CD4-positive, alpha-beta T cell treated with Interleukin-21 for 1 hour (primary cell): ENCODE data around the gene SWI5.
"Not testable (repeated sequence)": the region's sequence is repeated elsewhere in the genome, so short reads cannot be mapped to it uniquely, and the experiment has no call there.

Experiments
- DNase-seq: peaks from one replicate; pipeline ENCODE4 v3.0.0-alpha.2; 2020

SWI5 gene

DNA sequence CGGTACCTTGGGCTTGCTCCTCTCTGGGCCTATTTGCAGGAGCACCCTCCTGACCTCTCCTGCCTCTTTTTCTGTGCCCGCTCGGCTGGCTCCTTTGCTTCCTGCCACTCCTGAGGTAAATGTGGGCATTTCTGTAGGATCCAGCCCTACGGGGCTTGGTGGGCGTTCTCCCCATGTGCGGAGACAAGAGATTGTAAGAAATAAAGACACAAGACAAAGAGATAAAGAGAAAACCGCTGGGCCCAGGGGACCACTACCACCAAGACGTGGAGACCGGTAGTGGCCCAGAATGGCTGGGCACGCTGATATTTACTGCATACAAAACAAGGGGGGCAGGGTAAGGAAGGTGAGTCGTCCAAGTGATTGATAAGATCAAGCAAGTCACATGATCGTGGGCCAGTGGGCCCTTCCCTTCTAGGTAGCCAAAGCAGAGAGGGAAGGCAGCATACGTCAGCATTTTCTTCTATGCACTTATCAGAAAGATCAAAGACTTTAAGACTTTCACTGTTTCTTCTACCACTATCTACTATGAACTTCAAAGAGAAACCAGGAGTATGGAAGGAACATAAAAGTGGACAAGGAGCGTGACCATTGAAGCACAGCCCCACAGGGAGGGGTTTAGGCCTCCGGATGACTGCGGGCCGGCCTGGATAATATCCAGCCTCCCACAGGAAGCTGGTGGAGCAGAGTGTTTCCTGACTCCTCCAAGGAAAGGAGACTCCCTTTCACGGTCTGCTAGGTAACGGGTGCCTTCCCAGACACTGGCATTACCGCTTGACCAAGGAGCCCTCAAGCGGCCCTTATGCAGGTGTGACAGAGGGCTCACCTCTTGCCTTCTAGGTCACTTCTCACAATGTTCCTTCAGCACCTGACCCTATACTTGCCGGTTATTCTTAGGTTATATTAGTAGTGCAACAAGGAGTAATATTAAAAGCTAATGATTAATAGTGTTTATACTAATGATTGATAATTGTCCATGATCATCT lies 3.3 kb downstream of the SWI5 start:
- not testable (repeated sequence) for DNase-seq

DNA sequence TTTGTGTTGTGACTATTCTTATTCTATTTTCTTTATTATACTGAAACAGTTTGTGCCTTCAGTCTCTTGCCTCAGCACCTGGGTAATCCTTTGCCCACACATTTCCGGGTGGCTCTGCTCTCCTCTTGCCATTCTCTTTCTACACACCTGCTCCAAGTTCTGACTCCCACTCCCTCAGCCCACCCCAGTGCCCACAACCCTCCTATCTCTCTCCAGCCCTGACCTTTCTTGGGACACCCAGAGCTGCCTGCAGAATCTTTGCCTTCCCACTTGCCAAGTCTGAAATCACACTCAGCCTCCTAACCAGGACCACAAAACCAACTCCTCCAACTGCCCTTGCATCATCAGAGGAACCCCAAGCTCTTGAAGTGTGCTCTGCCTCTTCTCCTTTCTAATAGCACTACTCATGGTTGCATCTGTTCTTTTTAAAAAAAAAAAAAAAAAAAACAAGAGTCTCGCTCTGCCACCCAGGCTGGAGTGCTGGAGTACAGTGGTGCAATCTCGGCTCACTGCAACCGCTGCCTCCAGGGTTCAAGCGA lies 4.1 kb downstream of the SWI5 start:
- no peak for DNase-seq

DNA sequence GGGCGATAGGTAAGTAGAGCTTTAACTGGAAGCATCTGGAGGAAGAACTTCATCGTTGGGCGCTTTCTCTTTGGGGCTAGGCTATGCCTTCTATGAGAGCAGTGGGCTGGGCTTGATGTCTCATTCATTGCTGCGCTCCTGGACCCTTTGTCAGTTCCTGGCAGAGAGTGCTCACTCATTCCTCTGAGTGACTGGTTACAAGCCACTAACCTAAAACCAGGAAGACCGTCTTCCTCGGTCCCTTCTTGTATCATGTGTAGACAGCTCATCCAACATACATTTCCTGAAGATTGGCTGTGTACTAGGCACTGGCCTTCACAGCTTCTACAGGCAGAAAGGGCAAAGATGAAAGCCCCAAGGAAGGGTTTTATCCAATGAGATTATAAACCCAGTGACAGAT lies 6.4 kb downstream of the SWI5 start:
- DNase-seq: no peak

DNA sequence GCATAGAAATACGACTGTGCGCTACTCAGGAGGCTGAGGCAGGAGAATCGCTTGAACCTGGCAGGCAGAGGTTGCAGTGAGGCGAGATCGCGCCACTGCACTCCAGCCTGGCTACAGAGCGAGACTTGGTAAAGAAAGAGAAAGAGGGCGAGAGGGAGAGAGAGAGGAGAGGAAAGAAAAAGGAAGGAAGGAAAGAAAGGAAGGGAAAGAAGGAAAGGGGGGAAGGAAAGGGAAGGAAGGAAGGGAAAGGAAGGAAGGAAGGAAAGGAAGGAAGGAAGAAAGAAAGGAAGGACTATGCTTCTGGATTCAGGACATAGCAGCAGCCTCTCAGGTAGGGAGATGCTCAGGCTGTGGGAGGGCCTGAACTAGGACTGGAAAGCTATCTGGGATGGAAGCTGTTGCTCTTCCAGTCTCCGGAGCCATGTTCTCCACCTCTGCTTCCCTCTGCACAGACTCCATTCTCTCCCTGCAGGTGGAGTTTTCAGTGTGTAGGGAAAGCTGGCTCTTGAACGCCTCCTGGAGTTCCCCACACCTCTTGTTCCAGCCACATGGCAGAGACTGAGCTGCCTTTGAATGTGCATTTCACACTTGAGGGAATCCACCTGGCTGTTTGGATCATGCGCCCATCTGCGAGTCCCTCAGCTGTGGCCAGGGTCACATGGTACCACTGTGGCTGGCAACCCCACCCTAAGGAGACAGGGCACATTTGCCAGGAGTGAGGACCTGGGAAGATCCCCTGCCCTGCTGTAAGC lies 9.1 kb downstream of the SWI5 start:
- no peak for DNase-seq

DNA sequence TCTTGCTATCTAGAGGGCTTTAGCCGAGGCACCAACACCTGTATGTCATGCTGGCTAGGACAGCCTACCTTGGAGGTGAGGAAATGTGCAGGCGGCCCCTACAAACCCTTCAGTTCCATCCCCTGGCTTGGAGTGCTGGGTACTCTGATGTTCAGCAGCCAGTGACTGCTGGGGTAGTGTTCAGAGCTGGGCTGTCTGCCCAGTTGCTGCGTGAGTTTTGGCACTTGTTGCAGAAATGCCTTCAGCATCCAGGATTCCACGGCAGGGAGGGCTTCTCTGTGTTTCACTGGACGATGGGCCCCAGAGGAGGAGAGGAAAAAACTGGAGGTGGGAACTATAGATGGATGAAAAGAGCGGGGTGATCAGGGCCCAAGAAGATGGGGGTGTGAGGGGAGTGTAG lies 10.4 kb downstream of the SWI5 start:
- DNase-seq: no peak

DNA sequence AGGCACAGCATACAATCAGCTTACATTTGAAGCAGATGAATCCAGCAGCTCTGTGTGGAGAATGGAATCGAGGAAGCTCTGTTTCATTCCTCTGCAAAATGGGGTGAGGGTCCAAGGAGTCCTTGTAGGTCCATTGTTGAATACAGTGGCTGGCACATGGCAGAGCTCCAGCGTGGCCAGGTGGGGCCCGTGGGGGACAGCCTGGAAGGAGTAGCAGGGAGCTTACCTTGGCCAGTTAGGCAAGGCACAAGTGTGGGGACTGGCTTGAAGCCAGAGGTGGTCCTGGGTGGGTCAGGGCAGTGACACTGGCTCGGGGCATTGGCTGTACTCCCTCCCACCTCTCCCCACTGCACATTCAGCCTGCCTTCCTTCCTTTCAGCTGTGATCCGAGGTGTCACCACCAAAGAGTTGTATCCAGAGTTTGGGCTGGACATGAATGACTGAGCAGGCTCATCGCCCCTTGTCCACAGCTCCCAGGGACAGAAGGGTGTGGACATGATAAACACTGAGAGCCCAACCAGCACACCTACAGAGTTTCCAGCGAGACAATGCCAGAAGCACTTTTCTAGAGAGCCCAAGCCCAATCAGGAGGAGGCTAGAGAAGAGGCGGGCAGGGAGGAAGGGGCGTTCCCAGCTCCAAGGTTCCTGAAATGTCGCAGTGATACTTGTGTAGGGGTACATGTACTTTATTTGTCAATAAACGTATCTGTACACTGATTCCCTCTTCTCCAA lies 12.4 kb downstream of the SWI5 start:
- no peak for DNase-seq

DNA sequence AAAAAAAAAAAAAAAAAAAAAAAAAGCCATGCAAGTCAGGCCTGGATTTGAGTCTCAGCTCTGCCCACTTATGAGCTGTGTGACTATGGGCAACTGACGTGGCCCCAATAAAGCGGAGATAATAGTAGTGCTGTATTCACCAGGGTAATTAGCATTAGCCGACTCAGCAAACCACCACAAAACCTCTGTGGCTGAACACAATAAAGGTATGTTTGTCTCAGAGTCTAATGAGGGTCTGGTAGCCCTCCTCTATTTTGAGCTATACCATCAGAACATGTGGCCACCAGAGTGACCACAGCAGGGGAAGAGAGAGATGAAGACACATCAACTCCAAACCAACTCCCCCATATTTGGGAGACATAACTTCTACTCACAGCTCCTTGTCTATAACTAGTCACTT lies 15.9 kb downstream of the SWI5 start:
- DNase-seq: no peak

DNA sequence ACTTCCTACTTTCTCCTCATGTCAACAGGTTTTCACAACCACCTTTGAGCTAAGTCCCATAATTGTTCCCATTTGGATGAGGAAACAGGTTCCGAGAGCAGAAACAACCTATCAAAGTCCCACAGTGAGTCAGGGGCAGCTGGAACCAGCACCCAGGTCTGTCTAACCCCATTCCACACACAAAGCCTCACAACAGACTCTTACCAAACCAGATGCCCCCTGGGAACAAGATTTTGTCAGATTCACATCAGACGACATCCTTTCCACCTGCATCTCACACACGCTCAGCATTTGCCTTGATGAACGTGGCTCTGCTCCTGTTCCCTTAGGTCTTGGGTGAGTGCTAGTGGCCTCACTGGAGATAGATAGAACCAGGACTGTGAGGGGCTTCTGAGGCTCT lies 17.0 kb downstream of the SWI5 start:
- no peak for DNase-seq

DNA sequence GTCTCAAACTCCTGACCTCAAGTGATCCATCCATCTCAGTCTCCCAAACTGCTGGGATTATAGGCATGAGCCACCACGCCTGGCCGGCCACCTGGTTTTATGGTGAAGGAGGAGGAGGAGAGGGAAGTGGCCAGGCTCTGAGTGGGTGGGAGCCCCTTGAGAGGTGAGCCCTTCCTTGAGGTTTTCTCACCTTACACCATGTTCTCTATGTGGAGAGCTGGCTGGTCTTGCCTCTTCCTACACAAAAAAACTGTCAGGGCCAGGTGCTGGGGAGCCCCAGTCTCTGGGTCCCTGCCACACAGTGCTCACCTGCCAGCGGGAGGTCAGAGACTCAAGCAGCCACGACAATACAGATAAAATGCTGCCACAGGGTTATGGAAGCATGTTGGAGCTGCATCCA lies 18.1 kb downstream of the SWI5 start:
- no peak for DNase-seq

DNA sequence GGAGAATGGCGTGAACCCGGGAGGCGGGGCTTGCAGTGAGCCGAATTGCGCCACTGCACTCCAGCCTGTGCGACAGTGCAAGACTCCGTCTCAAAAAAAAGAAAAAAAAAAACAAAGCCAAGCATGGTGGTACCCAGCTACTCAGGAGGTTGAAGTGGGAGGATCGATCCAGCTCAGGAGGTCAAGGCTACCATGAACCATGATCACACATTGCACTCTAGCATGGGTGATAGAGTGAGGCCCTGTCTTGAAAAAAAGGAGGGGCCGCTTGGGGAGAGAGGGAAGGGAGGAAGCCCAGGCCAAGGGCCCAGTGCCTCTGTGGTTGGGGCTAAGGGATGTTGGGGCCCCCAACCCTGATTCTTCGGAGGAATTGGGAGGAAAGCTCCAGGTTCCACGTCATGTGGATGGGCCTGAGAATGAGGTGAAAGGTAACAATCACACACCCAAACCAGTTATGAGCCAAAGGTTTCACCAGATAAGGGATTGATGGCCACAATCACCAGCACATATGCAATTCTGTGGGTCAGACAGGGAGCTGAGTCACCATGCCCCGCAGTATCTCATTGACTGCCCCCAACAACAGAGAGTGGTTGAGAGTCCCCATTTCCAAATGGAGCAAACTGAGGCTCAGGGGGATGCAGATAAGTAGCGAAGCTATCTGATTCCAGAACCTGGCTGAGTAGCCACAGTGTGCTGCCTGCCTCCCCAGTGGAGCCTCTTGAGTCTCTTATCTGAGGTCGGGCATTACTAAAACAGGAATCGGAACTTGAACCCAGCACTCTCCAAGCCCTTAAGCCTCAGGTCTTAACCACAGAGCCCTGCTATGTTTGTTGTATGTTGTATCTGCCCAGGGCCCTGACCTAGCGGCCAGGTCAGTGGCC lies 20.5 kb downstream of the SWI5 start:
- no peak for DNase-seq

DNA sequence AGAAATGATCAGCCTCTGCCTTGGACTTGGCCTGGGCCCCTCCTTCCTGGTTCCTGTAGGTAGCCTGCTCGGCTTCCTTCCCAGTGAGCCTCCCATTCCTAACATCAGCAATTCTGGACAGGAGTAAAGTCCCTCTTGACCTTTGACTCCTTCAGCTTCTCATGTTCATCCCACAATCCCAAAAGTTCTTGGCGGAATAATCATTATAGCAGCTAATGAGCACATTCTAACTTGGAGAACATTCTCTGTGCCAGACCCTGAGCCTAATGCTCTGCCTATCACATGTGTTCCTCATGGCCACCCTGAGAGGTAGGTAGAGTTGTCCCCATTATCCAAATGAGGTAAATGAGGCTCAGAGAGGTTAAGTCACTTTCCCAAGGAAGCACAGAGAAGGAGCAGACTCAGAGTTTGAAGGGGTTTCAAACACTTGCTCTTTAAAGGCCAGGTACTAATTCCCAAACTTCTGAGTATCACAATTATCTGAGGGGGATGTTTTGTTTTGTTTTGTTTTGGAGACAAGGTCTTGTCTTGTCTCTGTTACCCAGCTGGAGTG lies 21.2 kb downstream of the SWI5 start:
- DNase-seq: no peak

DNA sequence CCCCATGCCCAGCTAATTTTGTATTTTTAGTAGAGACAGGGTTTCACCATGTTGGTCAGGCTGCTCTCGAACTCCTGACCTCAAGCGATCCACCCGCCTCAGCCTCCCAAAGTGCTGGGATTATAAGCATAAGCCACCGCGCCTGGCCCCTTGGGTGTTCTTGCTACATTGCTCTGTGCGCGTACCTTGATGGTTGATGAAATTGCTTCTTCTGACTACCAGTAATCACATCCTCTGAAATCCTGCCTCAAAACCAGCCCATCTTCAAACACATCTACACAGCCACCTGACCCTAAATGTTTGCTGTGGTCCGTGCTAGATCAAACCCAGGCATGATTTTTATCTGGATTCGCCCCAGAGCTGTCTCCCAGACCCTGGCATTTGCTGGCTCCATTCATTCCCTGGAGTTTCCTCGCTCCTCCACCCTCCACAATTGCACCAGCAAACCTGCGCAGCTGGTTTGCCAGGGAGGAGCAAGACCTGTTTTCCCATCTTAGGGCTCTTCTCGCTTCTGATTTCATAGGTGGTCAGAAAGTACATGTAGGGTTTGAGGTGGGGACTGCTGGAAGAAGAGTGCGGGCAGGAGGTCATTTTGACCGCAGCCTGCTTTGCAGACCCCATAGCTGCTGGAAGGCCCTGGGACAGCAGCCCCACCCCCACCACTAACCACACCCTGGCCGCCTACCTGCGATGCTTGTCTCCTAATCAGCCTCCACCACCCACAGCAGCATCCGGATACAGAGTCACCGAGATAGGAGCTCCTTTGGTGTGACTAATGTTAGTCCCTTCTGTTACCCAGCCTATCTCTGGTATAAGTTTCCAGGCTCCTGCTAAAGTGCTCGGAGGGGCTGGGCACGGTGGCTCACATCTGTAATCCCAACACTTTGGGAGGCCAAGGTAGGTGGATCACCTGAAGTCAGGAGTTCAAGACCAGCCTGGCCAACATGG lies 22.7 kb downstream of the SWI5 start:
- no peak for DNase-seq

DNA sequence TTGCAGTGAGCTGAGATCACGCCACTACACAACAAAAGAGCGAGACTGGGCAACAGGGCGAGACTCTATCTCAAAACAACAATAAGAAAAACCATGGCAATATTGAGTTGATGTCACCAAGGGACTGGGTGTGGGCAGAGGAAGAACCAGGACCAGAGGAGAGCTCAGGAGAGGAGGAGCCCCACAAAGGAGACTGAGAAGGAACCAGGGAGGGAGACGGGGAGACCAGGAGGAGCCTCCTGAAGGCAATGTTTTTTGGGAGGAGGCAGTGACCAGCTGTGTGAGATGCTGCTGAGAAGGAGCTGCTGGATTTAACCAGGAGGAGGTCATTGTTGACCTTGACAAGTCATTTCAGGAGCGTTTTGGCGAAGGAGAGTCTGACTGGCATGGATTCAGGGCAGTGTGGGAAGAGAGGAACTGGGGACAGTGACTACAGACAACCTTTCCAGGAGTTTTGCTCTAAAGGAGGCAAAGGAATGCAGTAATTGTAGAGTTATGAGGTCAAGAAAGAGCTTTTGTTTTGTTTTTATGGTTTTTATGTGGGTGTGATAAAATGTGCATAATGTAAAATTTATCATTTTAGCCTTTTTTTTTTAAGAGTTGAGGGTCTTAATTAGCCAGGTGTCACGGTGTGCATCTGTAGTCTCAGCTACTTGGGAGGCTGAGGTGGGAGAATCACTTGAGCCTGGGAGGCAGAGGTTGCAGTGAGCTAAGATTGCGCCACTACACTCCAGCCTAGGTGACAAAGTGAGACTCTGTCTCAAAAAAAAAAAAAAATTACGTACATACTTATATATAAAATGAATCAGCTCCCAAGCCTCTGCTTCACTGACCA lies 28.3 kb downstream of the SWI5 start:
- DNase-seq: no peak

DNA sequence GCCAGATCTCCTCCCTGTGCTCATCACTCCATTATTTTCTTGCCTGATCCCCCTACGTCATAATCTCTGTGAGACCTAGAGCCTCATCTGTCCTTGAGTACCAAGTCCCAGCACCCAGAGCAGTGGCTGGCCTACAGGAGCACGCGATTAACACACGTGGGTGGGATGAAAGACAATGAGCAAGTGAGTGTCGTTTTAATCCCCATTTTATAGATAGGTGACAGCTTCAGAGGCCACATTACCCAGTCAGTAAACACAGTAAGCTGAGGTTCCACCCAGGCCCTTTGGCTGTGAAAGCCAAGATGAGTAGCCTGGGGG lies 28.9 kb downstream of the SWI5 start:
- DNase-seq: no peak

DNA sequence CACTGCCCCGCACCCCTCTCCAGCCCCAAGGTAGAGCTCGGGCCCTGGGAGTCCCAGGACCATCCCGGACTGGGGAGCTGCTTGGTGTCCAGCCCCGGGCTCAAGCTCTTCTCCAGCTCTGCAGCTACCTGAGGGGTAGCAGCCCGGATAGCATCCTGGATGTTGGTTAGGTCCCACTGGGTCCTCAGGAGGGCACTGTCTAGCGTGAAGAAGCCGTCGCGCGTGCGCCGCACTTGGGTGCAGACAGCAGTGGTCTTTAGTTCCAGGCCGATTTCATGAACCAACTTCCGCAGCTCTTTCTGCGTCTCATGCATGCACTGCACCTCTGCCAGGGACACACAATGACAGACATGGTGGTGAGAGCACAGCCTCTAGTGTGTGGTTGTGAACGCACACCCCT lies 33.5 kb downstream of the SWI5 start:
- DNase-seq: no peak

DNA sequence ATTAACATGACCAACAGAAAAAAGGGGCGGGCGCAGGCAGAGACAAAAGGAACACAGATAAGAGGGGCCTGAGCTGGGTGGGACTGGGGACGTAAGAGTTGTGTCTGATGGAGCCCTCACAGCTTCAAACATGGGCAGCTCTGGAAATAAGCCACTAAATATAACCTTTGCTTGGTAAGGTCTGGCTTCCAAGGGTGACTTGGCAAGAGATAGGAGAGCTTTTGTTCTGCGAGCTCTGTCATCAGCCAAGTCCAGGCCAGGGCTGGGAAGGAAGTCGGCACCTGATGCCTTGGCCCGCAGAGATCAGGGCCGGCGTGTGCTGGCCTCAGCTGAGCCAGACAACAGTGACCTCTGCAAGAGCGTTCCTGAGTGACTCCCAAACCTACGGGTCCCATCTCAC lies 34.4 kb downstream of the SWI5 start:
- DNase-seq: no peak

DNA sequence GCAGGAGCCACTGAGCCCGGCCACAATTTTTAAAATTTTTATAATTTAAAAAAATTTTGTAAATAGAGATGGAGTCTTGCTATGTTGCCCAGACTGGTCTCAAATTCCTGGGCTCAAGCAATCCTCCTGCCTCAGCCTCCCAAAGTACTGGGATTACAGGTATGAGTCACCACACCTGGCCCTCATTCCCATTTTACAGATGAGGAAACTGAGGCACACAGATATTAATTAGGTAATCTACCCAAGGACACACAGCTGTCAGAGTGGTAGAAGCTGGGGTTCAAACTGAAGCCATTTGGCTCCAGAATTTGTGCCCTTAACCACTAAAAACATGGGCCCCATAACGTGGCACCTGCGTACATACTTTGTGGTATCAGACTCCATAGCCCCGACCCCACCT lies 38.6 kb downstream of the SWI5 start:
- no peak for DNase-seq

DNA sequence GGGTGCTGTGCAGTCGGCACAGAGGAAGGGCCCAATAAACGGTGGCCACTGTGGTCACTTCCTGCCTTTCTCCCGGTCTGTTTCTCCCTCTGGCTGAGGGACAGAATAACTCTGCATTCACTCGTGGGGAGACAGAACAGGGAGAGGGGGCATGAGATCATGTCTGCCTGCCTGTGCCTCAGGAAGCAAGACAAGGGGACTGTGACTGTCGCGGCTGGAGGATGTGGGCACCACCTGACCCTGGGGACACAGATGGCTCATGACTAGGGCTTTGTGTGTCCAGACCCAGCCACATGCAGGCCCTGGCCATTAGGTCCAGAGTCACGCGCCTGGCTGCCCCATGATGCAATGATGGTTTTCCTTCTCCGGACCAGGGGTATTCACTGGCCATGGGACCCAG lies 40.3 kb downstream of the SWI5 start:
- no peak for DNase-seq

DNA sequence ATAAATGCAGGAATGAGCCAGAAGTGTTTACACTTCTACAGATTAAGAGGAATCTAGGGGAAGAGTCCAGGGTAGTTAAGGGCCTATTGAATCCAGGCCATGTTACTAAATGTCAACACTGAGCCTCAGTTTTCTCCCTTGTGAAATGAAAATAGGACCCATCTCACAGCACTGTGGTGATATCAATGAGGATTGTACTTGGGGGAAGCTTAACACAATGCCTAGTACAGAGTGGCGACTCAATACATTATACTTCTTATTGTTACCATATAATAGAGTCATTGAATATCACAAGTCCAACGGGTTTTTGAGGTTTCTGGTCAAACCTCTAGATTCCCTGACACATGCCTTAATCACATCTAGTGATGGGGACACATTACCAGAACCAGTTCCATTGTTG lies 41.6 kb downstream of the SWI5 start:
- DNase-seq: no peak

DNA sequence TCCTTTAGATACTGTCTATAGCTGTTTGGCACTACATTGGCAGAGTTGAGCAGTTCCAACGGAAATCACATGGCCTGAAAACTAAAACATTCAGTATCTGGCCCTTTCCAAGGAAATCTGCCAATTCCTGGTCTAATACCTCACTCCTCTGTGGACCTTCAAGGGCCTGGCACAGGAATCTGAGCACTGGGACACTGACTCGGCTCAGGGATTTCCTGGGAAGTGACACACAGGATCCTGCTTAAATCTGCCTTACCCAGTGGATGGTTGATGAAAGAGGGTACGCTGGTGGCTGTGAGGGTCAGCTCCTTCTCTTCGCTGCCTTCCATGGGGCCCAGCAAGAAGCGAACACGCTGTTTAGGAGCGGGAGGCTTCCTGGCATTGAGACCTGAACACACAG lies 45.3 kb downstream of the SWI5 start:
- DNase-seq: no peak
